HL-60 (cell line): ENCODE data around the gene PSAP.

Source experiments
- CTCF ChIP-seq: IDR thresholded peaks from one replicate; pipeline ENCODE4 v1.5.1; 2011; ENCODE audit warnings: low read length, control low read depth, inconsistent platforms; ENCODE audit not compliant: insufficient read depth
- GABPA ChIP-seq: IDR thresholded peaks from 2 replicates; pipeline ENCODE4 v1.6.1; 2012; ENCODE audit warnings: low read depth
- POLR2AphosphoS5 ChIP-seq: IDR thresholded peaks from 2 replicates; pipeline ENCODE4 v1.6.1; 2012; ENCODE audit warnings: low read depth
- REST ChIP-seq: IDR thresholded peaks from 2 replicates; pipeline ENCODE4 v1.6.1; 2012; ENCODE audit warnings: low read depth; ENCODE audit not compliant: insufficient replicate concordance

GRCh38 chr10:71769279-71769823 is 81.7 kb downstream of the PSAP start:
- TF ChIP-seq POLR2AphosphoS5 (no peak), REST (no peak), CTCF (no peak), GABPA (no peak)
